T1000 (cell line): Measurements from ENCODE around the gene KCNA3.

ENCODE experiments used
- DNase-seq: peaks from one replicate; lab custom pipeline; 2025; ENCODE audit warnings: mixed read lengths; lab: John Stamatoyannopoulos, UW

KCNA3 gene

DNA sequence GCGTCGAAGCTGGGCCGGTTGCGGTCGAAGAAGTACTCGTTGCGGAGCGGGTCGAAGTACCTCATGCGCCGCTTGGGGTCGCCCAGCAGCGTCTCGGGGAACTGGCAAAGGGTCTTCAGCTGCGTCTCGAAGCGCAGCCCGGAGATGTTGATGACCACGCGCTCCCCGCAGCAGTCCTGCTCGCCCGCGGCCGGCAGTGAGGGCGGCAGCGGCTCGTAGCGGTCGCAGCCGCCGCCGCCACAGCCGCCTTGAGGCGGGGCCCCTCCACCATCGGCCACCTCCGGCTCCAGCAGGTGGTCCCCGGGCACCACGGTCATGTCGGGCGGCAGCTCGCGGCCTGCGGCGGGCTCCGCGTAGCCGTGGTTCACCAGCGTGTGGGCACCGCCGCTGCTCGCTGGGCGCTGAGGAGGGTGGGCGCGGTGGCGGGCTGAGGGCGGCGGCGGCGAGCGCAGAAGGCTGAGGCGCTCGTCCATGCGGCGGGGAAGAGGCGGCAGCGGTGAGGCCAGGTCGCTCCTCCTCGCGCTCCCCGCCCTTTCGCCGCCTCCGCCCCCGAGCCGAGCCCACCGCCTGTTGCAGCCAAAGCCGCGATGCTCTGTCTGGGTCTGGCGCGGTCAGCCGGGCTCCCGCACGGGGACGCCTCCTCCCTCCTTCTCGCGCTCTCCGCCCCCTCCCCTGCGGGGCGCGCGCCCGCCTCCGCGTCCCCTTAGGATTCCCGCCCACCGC lies at the start of gene KCNA3:
Gene KCNA3, minus strand, starts transcription at position 604 of the 723 bp plus-strand sequence. Its CDS starts 131 bp downstream, at position 473.
- no peak for DNase-seq

DNA sequence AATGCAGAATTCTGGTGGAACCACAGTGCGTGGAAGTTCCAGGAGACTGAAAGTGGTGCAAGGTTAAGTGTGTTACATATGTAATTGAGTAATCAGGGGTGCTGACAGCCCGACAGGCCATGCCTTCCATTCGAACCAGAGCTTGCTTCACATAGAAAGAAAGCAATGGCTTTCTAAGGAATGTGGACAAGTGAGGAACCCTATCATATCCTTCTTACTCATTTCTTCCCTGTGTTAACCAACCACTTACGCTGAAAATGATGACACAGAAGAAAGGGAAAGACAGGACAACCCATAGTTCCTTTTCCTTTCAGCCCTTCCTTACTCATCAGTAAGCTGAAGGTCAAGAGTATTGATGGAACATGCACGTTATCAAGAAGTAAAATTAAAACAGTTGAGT lies 48.1 kb upstream of the KCNA3 start:
- DNase-seq: no peak

DNA sequence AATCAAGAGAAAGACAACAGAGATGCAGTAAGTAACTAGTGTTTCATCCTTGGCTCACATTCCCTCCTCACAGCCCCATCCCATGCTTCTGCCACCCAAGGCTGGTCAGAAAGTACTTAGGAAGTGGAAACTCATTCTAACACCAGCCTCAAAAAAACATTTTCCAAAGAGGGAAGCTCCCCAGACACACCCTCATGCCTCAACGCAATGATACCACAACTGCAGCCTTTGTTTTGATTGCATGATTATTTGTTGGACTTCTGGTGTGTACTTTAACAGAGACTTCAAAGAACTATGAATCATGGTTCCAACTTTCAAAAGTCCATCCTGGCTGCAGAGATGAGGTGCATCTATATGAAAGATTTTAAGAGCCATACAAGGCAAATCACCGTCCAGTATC lies 45.2 kb upstream of the KCNA3 start:
- no peak for DNase-seq

DNA sequence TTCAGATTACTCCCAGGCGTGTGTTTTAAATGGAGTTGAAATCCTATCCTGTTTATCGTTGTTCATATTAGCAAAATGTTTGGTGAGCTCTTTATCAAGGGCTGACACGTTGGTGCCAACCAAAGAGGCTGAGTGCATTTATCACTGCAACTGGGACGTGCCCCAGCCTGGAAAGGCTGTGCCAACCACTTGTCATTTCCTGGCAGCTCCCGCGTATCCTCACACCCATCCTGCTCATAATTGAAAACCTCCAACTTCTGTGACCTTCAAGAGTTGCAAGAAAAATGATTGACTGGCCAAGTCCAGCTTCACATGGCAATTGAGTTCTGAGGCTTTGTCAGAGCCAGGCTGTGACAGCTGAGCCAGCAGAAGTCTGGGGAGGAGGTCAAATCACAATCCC lies 43.7 kb upstream of the KCNA3 start:
- no peak for DNase-seq

DNA sequence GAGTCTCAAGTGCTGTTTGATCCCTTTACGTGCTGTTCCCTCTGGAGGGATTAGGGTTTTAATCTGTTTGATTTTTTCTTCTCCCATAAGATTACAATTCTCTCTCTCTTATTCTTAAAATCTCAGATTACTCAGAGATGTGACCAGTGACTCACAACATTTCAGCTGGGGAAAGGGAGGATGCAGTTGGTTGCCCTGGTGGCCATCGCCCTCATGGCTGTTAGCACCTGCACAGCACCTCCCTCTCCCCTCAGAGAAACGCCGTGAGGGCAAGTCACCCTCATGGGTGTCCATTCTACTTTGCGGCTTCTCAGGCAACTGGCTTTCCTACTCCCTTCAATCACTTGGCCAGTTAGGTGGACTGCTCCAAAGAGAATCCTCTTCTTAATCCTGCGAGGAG lies 42.4 kb upstream of the KCNA3 start:
- no peak for DNase-seq

DNA sequence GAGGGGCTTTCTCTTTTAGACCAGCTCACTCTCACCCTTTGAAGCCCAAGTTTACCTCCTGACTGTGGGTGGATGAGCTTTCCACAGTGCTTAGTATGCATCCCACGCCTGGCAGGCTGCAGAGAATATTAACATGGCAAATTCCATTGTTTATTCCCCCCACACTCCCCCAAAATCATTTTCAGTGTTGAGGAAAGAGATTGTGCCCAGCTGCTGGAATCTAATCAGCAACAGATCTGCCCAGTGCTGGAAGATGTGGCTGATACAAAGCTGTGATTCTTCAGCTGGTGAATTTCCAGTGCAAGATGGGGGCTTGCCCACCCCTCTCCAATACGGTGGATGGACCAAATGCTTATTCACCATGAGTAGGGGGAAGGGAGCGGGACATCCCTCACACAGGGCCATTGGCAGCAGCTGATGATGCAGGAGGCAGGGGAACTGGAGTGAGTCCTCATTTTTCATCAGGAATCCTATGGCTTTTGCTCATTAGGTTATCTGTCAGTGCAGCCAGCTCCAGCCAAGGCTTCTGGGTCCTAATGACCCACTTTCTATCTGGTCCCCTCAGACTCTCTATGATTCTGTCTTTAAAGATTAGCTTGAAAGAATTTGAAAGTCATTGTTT lies 39.7 kb upstream of the KCNA3 start:
- no peak for DNase-seq

GRCh38 chr1:110713221-110713620 lies 38.5 kb upstream of the KCNA3 start:
- no peak for DNase-seq

DNA sequence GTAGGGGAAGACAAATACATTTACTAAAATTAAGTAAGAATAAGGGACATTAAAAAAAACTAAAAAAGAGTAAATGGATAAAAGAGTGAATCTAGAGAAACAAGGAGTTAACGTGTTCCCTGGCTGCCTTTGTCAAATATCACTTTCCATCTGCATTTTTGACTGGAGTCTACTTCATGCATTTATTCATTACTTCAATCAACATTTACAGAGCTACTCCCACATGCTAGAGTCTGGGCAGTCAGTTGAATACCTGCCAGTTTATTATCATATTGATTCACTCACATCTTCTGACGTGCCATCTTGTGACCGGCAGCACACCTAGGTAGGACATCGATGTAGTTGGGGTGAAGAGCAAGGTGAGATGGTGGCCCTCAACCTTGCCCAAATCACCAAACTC lies 35.6 kb upstream of the KCNA3 start:
- DNase-seq: no peak

DNA sequence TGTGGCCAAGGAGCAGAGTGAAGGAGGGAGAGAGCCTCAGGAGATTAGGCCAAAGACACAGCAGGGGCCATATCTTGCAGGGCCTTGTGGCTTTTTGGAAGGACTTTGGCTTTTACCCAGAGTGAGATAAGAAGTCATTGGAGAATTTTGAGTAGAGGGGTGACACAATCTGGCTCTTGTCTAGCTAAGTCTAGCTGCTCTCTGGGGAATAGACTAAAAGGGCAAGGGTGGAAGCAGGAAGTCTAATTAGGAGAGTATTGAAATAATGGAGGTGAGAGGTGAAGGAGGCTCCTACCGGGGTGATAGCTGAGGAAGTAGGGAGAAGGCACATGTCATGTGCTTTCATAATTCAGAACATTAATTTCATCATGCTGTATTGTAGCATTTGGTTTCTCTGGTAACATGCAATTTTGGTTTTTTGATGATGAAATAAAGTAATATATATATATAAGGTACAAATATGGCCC lies 34.3 kb upstream of the KCNA3 start:
- DNase-seq: no peak

DNA sequence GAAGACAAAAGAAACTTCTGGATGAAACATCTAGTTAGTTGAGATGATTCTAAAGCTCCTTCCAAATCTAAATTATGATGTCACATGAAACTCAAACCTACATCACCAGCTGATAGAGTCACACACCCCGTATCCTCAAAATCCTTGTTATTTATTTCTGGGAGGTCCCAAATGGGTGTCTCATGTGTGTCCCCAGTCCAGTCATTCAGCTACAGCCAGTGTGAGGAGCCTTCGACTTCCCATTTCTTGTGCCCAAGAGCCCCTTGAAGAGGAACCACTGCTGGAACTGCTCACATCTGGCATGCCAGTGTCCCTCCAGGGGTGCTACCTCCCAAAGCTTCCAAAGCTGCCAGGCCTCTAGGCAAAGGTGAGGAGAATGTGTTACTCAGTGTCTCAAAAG lies 32.5 kb upstream of the KCNA3 start:
- DNase-seq: no peak

DNA sequence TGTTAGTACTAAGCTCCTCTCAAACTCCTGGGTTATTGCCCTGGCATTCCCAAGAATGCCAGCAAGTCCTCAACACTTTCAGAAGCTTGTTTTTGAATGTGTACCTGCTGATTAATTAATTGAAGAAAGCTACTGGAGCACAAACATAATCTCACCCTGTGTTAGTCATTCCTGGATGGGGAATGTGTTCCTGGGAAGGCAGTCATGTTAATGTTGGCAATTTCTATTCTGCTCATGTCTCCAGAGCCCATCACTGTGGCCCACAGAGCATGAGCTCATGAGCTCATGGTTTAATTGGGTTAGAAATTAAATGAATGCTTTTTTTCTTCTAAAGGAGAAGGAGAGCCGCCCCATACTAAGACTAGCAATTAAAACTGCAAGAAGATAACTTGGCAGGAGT lies 31.9 kb upstream of the KCNA3 start:
- DNase-seq: no peak

GRCh38 chr1:110702260-110702659 lies 27.5 kb upstream of the KCNA3 start:
- DNase-seq: no peak

DNA sequence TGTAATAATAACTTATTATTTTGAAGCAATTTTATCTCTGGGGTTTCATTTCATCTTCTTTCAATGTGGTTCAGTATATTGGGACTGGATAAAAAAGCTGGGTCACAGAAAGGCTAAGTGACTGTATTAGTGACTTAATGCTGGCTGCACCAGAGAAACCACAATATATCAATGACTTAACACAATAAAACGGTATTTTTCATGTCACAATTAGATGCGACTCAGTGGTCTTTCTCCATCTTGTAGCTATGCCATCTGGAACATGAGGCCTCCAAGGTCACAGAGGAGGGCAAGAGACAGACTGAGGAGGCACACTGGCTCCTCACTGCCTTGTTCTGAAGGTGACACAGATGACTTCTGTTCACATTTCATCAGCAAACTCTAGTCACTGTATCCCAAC lies 26.0 kb upstream of the KCNA3 start:
- DNase-seq: no peak

DNA sequence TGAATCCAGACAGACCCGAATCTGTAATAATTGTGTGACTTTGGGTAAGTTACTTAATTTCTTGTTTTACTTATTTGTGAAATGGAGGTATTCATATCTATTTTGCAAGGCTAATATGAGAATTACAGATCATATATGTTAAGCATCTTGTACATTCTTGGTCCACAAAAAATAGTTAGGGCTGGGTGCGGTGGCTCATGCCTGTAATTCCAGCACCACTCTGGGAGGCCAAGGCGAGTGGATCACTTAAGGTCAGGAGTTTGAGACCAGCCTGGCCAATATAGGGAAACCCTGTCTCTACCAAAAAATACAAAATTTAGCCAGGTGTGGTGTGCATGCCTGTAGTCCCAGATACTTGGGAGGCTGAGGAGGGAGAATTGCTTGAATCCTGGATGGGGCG lies 22.9 kb upstream of the KCNA3 start:
- DNase-seq: no peak

DNA sequence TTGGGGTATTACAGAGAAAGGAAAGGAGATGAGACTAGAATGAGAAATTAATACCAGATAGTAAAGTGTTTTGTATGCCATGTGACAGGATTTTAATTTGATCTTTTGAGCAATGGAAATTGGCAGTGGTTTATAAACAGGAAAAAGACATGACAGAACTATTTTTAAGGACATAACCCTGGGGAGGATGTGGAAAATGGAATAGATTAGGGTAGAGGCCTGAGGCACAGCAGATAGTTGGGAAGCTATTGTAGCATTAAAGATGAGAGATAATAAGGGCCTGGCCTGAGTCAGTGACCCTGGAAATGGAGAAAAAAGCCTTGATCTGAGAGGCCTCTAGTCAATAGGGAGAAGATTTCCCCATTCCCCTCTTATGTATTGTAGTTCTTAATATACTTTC lies 22.1 kb upstream of the KCNA3 start:
- DNase-seq: no peak

DNA sequence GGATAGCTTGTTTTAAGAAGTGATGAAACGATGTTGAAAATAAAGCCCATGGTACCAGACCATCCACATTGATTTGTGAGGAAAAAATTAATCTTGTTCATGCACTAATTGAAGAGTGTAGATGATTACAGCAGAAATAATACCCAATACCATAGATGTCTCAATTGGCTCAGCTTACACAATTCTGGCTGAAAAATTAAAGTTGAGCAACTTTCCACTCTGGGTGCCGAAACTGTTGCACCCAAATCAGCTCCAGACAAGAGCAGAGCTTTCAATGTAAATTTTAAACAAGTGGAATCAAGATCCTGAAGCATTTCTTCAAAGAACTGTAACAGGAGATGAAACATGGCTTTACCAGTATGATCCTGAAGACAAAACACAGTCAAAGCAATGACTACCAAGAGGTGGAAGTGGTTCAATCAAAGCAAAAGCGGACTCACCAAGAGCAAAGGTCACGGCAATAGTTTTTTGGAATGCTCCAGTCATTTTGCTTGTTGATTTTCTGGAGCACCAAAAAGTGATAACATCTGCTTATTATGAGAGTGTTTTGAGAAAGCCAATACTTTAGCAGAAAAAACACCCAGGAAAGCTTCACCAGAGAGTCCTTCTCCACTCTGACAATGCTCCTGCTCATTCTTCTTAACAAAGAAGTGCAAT lies 16.1 kb upstream of the KCNA3 start:
- DNase-seq: no peak

GRCh38 chr1:110689868-110690267 lies 15.1 kb upstream of the KCNA3 start:
- DNase-seq: no peak

- no peak for DNase-seq
These were observed 13.8 kb upstream of the KCNA3 start for GRCh38 chr1:110688514-110688913.

DNA sequence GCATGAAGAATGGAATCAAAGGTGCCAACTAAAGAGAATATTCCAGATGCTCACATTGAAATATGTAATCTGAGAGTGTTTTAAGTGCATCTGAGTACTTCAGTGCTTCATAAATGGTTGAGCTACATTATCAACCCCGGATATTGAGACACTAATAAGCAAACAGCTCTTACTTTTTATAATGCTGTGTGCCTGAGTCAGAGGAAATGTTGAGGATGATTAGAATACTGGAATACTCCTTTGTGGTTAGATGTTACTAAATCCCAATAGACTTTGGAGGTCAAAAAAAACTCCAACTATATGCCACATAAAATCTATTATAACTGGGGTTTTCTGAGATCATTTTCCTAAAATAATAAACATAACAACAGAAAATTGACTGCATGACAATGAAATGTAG lies 12.5 kb upstream of the KCNA3 start:
- DNase-seq: no peak

DNA sequence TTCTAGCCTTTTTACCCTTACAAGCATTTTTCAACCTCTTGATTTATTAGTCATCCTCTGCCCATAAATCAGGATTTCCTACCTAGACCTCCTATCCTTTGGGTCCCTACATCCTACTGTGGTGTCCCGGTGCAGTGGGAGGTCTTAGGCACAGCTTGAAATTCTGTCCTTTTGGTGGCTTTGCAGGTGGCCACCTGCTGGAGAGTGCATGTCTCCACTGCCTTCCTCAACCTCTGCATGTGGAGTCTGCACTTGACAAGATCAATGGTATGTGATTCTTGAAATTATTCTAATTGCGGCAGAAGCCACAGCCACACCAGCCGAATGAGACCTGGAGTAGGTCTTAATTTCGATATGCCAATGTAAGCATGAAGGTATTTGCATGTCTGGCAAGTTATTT lies 11.4 kb upstream of the KCNA3 start:
- no peak for DNase-seq

GRCh38 chr1:110684491-110684890 lies 9.8 kb upstream of the KCNA3 start:
- no peak for DNase-seq

GRCh38 chr1:110682898-110683297 lies 8.2 kb upstream of the KCNA3 start:
- no peak for DNase-seq

DNA sequence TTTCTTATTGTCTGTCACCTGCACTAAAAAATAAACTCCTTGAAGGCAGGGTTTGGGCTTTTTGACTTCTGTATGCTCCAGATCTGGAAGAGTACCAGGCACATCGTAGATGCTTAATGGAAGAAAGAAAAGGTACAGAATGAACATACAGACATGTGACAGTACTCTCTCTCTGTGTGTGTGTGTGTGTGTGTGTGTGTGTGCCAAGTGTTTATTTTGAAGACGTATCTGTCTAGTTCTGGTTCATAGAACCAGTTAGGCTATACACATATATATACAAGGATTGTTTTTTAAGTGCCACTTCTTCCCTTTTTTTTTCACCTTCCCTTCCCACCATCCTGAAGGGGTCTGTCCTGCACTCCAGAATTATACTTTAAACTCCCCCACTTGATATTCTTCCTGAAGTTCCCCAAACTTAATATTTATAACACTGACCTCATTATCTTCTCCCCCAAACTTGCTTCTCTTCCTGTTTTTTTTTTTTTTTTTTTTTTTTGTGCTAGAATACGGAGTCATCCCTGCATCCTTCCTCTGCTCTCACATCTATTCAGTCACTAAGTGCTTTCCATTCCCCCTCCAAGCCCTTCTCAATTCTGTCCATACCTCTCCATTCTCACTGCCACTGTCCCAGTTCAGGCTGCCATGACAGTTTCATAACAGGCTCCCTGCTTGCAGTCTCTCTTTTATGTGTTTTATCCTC lies 5.4 kb upstream of the KCNA3 start:
- no peak for DNase-seq
